IPS-11a (cell line): ENCODE measurements around the gene CNTNAP5.

Experiments used
- H3K4me3 ChIP-seq: one replicate; pipeline ENCODE4 v1.5.1; 2013; ENCODE audit warnings: low read depth, low read length, control low read depth

CNTNAP5 gene

GRCh38 chr2:124534028-124534427 is 508.9 kb downstream of the CNTNAP5 start:
- H3K4me3 ChIP-seq = no peak overlapping the region

DNA sequence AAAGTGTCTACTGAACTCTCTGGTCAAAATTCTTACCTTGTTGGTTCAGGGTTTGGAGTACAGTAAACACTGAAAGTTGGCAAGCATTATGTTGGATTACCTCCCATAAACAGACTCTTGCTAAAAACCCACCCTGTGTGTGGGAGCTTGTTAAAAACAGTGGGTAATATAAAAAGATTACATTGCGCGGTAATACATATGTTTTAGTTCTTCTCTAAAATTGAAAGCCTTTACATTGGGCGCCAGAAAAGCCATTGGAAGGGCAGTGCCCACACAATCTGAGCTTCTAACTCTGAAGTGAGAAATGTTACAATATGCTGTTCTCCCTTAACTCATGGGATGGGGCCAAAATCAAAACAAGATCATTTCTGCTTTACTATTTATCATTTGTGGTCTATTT is 510.7 kb downstream of the CNTNAP5 start:
- H3K4me3 ChIP-seq = no peak overlapping the region

GRCh38 chr2:124536591-124536990 is 511.5 kb downstream of the CNTNAP5 start:
- H3K4me3 ChIP-seq = no peak overlapping the region

DNA sequence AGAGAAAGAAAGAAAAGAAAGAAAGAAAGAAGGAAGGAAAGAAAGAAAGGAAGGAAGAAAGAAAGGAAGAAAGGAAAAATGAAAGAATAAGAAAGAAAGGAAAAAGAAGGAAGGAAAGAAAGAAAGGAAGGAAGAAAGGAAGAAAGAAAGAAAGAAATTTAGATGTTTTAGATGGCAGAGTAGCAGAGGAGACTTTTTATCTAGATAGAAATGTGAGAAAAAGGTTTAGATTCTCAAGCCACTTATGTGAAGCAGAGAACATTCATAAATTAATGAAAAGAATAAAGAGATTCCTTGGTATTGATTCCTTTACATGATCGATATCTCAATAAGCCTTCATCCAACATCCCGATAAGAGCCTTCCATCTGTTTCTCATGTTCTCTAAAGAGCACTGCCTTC is 513.5 kb downstream of the CNTNAP5 start:
- H3K4me3 ChIP-seq = no peak overlapping the region

DNA sequence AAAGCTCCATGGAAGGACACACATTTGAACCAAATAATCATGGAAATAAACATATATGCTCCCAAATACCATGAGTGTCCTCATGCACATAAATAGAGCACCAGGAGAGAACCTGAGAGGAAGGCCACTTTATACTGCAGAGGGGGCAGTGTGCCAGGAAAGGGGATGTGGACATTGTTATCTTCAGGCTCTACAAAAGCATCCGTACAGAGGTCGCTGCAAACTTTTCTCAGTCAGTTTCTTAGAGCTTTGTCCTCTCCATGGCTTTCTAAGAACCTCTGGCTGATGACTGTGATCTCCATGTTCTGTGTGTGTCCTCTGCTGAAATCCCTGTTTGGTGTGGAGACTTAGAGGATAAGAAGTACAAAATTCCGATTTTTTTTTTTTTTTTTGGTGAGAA is 515.7 kb downstream of the CNTNAP5 start:
- H3K4me3 ChIP-seq = no peak overlapping the region

- no peak overlapping the region for H3K4me3 ChIP-seq
These were observed 518.0 kb downstream of the CNTNAP5 start for GRCh38 chr2:124542932-124543640.

GRCh38 chr2:124547700-124548099 is 522.6 kb downstream of the CNTNAP5 start:
- H3K4me3 ChIP-seq = no peak overlapping the region

DNA sequence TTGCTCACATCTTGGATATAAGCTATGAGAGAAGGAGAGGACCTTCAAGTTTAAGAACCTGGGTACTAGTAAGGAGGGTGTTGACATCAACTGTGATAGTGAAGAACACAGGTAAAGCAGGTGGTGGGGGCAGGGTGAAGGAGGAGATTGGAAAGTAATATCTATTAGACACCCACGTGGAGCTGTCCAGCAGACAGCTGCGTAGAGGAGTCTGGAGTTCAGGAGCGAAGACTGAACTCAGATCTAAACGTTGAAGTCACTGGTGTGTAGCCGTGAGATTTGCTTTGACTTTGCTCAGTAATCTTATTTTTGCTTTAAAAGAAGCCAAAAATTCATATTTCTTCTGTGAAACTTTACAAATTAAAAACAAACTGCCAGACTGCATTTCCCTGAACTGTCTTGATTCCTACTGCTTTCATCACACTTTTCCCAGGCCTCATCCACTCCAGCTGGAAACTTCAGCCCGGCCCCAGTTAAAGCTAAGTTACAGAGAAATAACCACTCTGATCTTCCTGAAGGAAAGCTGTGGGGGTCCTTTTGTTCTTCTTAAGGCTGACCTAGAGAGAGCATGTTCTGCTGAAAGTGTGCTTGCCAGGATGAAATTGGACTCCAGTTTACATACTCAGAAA is 533.3 kb downstream of the CNTNAP5 start:
- no peak overlapping the region for H3K4me3 ChIP-seq

DNA sequence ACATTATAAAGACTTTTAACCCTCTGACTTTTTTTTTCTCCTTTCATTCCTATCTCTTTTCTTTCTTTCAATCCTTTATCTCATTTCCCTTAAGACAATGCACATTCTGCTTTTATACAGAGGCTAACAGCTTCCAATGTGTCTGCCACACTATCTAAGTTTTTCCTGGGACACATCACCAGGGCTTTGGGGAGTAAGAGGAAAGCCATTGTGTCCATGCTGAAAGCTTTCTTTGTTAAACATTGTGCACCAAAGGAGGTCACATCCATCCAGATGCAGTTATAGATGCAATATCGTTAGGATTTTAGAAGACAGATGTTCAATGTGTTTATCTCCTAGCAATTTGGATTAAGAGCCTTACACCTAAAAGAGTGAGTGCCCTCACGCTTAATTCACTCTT is 534.1 kb downstream of the CNTNAP5 start:
- H3K4me3 ChIP-seq = no peak overlapping the region

GRCh38 chr2:124560592-124561112 is 535.6 kb downstream of the CNTNAP5 start:
- no peak overlapping the region for H3K4me3 ChIP-seq

DNA sequence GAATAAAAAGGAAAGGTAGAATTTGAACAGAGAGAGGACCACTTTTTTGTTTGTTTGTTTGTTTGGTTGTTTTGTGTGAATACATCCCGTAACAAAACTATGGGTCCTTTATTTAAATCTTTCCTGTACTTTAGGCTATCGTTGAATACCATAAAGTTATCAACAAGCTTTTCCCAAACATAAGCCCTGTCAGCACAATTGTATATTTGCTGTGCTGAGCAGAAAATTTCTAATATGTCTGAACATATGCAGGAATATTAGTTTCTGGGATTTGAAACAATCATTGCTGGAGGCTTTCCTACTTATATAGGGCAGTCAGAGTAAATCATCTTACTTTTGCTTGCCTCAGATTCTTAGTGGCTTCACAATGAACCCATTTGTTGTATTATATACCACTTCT is 536.4 kb downstream of the CNTNAP5 start:
- H3K4me3 ChIP-seq = no peak overlapping the region

DNA sequence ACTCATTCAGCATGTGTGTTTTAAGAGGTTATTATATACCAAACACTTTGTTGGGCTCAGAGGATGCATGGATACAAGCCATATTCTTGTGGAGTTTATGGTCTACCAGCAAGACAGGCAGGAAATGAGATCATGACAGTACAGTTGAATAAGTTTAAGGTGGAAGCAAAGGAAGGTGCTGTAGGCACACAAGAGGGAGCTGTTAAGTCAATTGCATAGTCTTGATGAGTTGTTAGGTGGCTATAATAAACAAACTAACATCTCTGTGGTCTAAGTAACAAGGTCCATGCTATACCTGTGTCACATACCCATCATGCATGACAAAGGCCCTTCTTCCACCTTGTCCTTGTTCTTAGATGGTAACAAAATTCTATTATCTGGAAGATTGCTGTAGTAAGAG is 538.3 kb downstream of the CNTNAP5 start:
- no peak overlapping the region for H3K4me3 ChIP-seq

DNA sequence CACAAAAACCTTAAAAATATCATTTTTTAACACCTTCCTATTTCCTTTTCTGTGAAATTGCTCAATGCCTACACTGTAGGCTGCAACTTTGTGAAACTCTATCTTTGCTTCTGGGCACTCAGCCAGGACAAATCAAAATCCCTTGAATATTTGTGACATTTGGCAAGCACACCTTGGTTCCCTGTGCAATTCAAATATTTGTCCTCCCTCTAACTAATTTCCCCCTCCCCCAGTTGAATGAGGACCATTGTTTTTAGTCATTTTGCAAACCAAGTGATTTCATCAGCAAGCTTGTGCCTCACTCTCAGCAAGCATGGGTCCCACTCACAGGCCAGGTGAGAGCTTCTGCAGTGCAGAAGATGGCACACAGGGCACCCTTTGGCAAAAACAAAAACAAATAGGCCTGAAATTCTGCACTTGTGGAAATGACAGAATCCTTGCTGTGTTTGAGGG is 541.5 kb downstream of the CNTNAP5 start:
- no peak overlapping the region for H3K4me3 ChIP-seq

DNA sequence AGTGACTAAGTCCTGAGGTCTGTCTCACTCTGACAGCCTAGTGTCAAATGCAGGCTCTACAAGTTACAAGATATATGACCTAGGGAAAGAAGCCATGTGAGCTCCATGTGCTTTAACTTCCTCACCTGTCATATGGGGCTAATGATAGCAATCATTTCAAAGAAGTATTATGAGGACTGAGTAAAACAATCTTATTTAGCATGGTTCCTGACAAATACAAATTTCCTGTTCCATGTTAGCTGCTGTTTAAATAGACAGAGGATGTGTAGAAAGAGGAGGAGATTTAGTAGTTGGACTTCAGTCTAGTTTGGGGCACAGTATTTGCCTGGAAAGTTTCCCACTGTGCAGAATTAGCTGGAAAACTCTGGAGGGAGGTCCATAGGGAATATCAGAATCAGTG is 545.8 kb downstream of the CNTNAP5 start:
- H3K4me3 ChIP-seq = no peak overlapping the region

GRCh38 chr2:124571836-124572235 is 546.7 kb downstream of the CNTNAP5 start:
- no peak overlapping the region for H3K4me3 ChIP-seq

DNA sequence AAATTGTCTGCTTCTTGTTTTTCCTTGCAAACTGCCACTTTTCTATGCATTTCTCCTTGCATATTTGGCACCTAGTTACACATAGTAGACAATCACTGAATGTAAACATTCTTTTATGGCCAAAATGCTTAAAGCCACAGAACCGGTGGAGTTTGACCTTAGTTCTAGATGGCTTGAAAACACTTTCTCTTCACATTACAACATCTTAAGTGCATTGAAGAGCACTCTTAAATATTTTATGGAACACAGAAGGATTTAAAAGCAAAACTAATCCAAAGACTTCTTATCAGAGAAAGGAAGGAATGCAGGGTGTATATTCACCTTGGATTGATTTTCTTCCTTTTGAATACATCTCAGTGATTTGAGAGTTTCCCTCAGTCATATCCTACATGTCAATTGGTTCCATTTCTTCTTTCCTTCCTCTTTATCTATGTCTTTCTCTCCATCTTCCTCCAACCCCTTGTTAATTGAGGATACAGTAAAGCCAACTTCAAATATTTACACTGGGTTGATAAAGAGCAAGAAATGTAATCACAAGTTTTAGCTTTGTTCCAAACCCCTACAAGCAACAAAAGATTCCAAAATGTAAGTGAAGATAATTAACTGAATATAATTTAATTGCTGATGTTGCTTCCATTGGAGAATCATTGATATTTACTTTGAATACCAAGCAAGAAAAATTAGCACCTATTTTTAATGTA is 548.0 kb downstream of the CNTNAP5 start:
- no peak overlapping the region for H3K4me3 ChIP-seq

- no peak overlapping the region for H3K4me3 ChIP-seq
These were observed 550.4 kb downstream of the CNTNAP5 start for GRCh38 chr2:124575497-124575896.

DNA sequence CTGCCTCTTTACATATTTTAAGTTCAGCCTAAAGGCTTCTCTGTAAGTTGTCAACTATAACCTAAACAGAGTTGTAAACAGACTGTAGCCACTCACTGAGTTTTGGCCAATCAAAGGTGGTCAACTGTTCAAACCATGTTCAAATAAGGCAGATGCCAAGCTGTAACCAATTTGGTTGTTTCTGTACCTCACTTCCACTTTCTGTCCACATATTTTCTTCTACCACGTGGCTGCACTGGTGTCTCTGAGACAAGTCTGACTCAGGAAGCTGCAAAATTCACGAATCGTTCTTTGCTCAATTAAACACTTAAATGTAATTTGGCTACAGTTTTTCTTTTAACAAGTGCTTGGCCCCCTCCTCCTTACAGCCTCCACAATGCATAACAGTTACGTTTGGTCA is 555.2 kb downstream of the CNTNAP5 start:
- H3K4me3 ChIP-seq = no peak overlapping the region

GRCh38 chr2:124582387-124582786 is 557.3 kb downstream of the CNTNAP5 start:
- H3K4me3 ChIP-seq = no peak overlapping the region

- no peak overlapping the region for H3K4me3 ChIP-seq
These were observed 559.5 kb downstream of the CNTNAP5 start for GRCh38 chr2:124584615-124585014.

DNA sequence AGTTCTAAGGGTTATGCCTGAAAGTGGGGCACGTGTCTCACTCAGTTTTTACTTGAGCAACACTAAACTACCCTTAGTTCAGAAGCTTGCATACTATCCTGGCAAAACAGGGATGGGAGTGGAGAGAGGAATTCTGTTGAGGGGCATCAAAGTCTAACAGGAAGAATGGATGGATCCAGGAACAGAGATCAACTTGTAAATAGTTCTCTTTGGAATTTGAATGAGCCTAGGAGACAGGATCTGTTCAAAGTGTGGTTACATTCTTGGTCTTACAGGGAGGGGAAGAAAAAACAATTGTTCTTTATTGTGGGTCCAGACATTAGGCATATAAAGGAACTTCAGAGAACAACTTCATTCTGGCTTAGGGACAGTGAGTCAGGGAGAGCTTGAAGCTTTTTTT is 560.2 kb downstream of the CNTNAP5 start:
- no peak overlapping the region for H3K4me3 ChIP-seq

DNA sequence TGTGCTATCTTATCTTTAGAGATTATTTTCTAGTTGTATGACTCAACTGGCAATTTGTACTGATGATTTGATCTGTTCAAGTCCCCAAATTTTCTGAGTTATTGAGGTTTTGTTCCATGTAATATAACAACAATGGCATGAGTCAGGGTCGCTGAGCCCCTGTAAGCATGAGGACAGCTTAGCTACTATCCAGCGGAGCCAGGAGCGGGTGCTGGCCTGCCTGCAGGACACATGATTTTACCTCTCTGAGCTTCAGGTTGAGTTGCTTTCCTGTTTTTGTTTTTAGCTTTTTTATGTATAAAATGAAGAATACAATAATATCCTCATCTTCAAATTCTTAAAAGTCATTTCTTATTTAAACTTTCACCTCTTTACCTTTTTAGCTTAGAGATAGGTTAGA is 561.1 kb downstream of the CNTNAP5 start:
- no peak overlapping the region for H3K4me3 ChIP-seq
